Right atrium auricular region (tissue), 2 donors: ENCODE measurements around the gene NDUFA11. TPM values are rescaled to one million over a fixed set of nuclear protein-coding genes. Genes with fewer than 3 reads are reported as not detected.

Source experiments
- DNase-seq: peaks from one replicate; pipeline ENCODE4 v3.0.0-alpha.2; 2019; ENCODE audit warnings: low spot score
- H3K27ac ChIP-seq, 2 donors: fragments of 200-600 bp; sonication (generic); 1 replicate in 1 of 2; 2 replicates in 1 of 2; pipeline ENCODE4 v1.5.1; 2016 to 2019
- H3K27me3 ChIP-seq, 2 donors: fragments of 200-600 bp; sonication (generic); one replicate each; pipeline versions ENCODE4 v1.5.1 to v1.6.0; 2017 to 2019
- H3K36me3 ChIP-seq: fragments of 200-600 bp; sonication (generic); one replicate; pipeline ENCODE4 v1.5.1; 2016
- H3K4me1 ChIP-seq, 2 donors: fragments of 200-600 bp; sonication (generic); one replicate each; pipeline versions ENCODE4 v1.5.1 to v1.6.0; 2017 to 2019
- H3K4me3 ChIP-seq, 2 donors: fragments of 200-600 bp; sonication (generic); 1 replicate in 1 of 2; 2 replicates in 1 of 2; pipeline ENCODE4 v1.5.1; 2017 to 2019; ENCODE audit warnings: mild to moderate bottlenecking in 1 of 2, moderate library complexity in 1 of 2
- H3K9me3 ChIP-seq, 2 donors: fragments of 200-600 bp; sonication (generic); one replicate each; pipeline ENCODE4 v1.5.1; 2019
- total RNA-seq, 2 donors: library from RNA; depleted of rRNA; stranded (reverse); fragments of >200 nt; gene quantifications; one replicate each; pipeline ENCODE4 v1.1.0, GENCODE V29; 2016
- TF ChIP-seq, protein P1 (sequence below), 2 donors: fragments of 200-600 bp; sonication (generic); IDR thresholded peaks; one replicate each; pipeline ENCODE4 v1.5.1; 2019; ENCODE audit warnings: antibody characterized with exemption in 2 of 2

Gene NDUFA11
- total RNA-seq, 2 donors from 2014 or later: 368 to 648 TPM

DNA sequence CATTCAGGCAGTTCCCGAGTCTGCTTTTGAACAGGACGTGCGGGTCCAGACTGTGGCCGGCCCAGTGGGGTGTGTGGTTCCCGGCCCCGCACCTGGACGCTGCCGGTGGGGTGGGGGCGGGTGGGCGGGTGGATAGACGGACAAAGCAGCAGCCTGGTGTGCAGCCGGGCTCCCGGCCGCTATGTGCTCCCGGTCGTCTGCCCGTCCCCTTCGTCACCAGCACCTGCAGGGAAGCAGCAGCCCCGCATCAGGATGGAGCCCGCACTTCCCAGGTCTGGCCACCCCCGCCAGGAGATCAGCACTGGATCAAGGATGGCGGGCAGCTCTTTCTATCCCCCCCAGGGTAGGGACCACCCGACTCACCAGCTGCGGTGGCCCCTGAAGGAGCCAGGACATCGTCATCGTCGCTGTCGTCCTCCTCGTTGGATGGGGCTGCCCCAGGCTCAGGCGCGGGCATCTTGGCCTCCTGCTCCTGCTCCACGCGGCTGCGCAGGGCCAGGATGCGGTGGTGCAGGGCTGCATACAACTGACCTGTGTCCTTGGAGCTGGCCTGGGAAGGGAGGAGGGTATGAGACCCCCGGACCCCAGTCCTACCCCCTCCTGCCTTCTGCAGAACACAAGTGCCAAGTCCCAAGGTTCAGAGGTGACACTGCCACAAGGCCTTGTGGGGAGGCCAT lies 14.0 kb upstream of the NDUFA11 start:
- no peak overlapping the region for H3K4me3 ChIP-seq
- TF ChIP-seq, protein P1, sequence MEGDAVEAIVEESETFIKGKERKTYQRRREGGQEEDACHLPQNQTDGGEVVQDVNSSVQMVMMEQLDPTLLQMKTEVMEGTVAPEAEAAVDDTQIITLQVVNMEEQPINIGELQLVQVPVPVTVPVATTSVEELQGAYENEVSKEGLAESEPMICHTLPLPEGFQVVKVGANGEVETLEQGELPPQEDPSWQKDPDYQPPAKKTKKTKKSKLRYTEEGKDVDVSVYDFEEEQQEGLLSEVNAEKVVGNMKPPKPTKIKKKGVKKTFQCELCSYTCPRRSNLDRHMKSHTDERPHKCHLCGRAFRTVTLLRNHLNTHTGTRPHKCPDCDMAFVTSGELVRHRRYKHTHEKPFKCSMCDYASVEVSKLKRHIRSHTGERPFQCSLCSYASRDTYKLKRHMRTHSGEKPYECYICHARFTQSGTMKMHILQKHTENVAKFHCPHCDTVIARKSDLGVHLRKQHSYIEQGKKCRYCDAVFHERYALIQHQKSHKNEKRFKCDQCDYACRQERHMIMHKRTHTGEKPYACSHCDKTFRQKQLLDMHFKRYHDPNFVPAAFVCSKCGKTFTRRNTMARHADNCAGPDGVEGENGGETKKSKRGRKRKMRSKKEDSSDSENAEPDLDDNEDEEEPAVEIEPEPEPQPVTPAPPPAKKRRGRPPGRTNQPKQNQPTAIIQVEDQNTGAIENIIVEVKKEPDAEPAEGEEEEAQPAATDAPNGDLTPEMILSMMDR (IDR thresholded peaks at IDR 0.05): no peak
- peaks cover 67% of the 10 kb centered on the region for H3K36me3 ChIP-seq
- peaks cover 0 to 30% of the 10 kb centered on the region in 2 donors for H3K4me1 ChIP-seq
- DNase-seq: no peak
- no peak overlapping the region for H3K27ac ChIP-seq
- no peaks in the 10 kb centered on the region for H3K9me3 ChIP-seq
- H3K27me3 ChIP-seq: no peaks in the 10 kb centered on the region

DNA sequence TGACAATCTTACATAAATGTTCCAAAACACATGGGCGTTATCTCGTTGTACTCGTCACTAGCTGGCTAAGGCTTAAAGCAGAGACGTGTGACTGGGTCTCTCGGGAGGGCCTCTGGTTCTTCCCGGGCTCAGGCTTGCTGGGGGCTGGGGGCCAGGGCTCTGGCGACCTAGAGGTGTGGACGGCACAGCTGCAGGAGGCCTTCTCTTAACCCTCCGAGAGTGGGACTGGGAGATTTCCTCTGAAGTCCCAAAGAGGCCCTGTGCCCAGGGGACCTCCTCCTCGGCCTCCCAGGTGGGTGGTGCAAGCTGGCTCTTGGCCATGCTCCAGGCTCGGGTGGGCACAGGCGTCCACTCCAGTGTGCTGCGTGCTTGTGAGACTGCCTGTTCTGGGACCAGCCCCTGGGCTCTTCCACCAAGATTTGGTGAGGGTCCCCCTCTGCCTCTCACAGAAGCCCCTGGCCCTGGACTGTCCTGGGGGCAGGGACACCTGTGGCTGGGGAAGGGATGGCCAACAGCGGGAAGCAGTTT lies 12.7 kb upstream of the NDUFA11 start:
- no peak for DNase-seq
- Histone ChIP-seq H3K27ac (peak overlapping the region; percentile 59 to 78), H3K9me3 (no peaks in the 10 kb centered on the region), H3K4me3 (no peak overlapping the region), H3K27me3 (no peaks in the 10 kb centered on the region), H3K4me1 (peaks cover 0 to 30% of the 10 kb centered on the region in 2 donors), H3K36me3 (peaks cover 55% of the 10 kb centered on the region)
- TF ChIP-seq, protein P1 (IDR thresholded peaks at IDR 0.05): no peak

DNA sequence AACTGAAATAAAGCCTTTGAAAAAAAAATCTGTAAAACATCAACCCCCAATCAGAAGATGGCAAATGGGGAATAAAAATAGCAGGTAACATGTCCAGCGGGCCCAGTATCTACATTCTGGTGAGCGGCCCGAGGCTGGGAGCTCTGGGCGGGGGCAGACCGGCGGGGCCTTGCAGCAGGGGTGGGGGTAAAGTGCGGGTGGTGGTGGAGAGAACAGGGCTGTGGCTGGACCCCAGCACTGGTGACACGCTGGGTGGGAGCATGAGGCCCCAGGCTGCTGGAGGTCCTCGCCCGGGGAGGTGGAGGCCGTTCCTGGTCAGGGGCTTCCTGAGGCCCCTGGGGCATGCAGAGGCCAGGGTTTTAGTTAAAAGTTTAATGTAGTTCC lies 12.2 kb upstream of the NDUFA11 start:
- peak overlapping the region; percentile 59 to 78 for H3K27ac ChIP-seq
- DNase-seq: no peak
- TF ChIP-seq, protein P1 (IDR thresholded peaks at IDR 0.05): no peak
- no peaks in the 10 kb centered on the region for H3K27me3 ChIP-seq
- peaks cover 0 to 30% of the 10 kb centered on the region in 2 donors for H3K4me1 ChIP-seq
- no peak overlapping the region for H3K4me3 ChIP-seq
- H3K36me3 ChIP-seq: peaks cover 51% of the 10 kb centered on the region
- H3K9me3 ChIP-seq: no peaks in the 10 kb centered on the region

DNA sequence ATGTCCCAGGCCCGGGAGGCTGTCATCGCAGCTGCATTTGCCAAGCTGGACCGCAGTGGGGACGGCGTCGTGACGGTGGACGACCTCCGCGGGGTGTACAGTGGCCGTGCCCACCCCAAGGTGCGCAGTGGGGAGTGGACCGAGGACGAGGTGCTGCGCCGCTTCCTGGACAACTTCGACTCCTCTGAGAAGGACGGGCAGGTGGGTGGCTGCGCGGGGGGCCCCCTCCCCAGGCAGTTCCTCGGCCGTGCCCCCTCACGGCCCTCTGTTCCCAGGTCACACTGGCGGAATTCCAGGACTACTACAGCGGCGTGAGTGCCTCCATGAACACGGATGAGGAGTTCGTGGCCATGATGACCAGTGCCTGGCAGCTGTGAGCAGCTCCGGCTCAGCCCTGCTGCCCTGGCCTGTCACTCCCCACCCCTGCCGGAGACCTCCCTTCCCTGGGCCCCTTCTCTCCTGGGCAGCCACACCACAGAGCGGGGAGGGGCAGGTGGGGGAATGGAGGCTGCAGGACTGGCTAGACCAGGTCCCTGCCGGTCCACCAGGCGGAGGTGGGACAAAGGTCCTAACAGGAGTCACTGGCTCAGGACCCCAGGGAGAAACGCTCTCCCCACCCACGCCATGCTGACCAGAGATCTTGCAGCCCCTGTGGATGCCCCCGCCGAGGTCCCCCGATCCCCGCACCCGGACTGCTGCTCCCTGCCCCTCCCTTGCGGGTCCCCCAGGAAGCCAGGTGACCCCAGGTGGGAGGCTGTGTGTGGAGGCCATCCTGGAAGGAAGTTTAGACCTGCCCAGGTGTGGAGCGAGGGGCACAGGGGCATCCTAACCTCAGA lies 11.6 kb upstream of the NDUFA11 start:
- peak overlapping the region; percentile 59 to 78 for H3K27ac ChIP-seq
- DNase-seq: no peak

DNA sequence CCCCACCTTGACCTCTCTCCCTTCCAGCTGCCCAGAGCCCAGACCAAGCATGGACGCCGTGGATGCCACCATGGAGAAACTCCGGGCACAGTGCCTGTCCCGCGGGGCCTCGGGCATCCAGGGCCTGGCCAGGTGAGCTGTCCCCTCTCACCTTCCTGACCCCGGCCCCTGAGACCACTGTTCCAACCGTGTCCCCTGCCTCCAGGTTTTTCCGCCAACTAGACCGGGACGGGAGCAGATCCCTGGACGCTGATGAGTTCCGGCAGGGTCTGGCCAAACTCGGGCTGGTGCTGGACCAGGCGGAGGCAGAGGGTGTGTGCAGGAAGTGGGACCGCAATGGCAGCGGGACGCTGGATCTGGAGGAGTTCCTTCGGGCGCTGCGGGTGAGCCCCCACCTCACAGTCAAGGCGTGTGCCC lies 10.8 kb upstream of the NDUFA11 start:
- DNase-seq: no peak
- peak overlapping the region; percentile 59 to 78 for H3K27ac ChIP-seq
- H3K4me1 ChIP-seq: peaks cover 0 to 30% of the 10 kb centered on the region in 2 donors
- no peaks in the 10 kb centered on the region for H3K9me3 ChIP-seq
- TF ChIP-seq, protein P1 (IDR thresholded peaks at IDR 0.05): no peak
- no peaks in the 10 kb centered on the region for H3K27me3 ChIP-seq
- no peak overlapping the region for H3K4me3 ChIP-seq
- peaks cover 37% of the 10 kb centered on the region for H3K36me3 ChIP-seq

More for the DNA sequence above, 11.6 kb upstream of the NDUFA11 start:
- H3K4me1 ChIP-seq: peaks cover 0 to 30% of the 10 kb centered on the region in 2 donors
- no peaks in the 10 kb centered on the region for H3K9me3 ChIP-seq
- H3K27me3 ChIP-seq: no peaks in the 10 kb centered on the region
- TF ChIP-seq, protein P1 (IDR thresholded peaks at IDR 0.05): no peak
- H3K36me3 ChIP-seq: peaks cover 45% of the 10 kb centered on the region
- H3K4me3 ChIP-seq: no peak overlapping the region
